ENCODE measurements around the gene AP3M1.

DNA sequence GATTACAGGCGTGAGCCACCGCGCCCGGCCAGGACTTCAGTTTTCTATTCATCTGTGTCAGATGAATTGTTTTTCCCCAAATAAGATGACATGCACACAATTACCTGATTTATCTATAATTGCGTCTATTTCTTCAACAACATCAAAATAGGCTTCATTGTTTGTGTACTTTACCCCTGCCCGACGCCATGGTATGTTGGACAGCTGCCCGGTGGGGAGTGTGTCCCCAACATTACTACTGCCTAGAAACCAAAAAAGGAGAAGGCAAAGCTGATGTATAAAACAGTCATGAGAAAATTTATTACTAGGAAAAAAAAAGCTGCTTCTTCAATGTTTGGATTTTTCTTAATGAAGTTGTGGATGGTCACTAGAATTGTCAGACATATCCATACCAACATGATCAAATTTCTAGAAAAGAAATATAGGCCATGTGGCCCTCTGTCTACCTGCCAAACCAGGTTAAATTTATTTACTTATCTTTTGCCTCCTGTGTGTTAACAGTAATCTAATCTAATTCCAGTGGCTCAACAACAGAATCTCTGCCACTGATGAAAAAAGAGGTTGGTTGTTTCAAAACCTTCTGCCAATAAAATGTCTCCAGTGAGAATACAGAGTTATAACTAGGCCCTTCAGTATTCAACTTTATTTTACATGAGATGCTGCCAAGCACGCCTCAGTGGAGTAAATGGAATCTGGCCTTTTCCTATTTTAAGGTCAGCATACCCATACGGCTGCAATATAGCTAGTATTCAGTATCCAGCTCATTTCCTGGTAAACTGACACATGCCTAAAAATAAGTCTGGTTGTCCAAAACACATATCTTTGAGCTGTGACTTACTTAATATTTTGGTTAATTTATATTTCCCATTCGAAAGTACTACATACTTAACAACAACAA, 16.5 kb downstream of the AP3M1 start:
- no peak for TF ChIP-seq POLR2AphosphoS5 (IDR thresholded peaks at IDR 0.05)
- TF ChIP-seq CTCF (IDR thresholded peaks at IDR 0.05) = no peak
- TF ChIP-seq POLR2A (IDR thresholded peaks at IDR 0.05) = no peak
- no peak for TF ChIP-seq EP300 (IDR thresholded peaks at IDR 0.05)
